ENCODE results near the gene NRTN.
"Not testable (repeated sequence)": the region's sequence is repeated elsewhere in the genome, so short reads cannot be mapped to it uniquely, and the experiment has no call there.

NRTN gene

DNA sequence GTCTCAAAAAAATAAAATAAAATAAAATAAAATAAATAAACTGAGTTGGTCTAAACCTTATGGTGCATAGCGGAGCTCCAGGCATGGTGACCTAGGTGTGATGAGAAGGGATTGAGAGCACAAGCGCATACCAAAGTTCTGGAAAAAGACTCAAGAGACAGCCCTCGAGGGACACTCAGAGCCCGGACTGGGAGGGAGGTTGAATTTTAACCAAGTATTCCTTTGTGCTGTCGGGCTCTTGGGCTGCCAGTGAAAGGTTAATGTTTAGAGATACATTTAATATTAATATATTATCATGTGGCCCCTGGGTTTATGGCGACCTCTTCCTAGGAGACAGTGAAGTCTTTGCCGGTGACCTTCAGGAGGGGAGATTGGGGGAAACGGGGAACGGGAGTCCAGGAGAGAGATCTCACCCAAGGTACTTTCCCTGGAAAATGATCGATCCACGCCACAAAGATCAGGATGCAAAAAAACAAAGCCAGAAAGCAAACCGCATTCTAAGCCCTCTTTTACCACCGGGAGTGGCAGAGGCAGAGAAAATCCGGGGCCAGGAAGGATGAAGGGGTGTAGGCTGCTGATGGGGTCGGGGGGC is 33.0 kb downstream of the NRTN start:
- Histone ChIP-seq H3K27me3 (ENCODE audit: low read depth, low read length) (peaks cover 17% of the 10 kb centered on the region; the same call in 1 of the 2 replicates), H3K9ac (ENCODE audit: low read length) (no peak overlapping the region), H3K4me1 (ENCODE audit: low read length) (no peaks in the 10 kb centered on the region), H2AFZ (ENCODE audit: low read depth, low read length) (no peak overlapping the region), H3K9me3 (ENCODE audit: insufficient read depth, low read length) (no peaks in the 10 kb centered on the region), H3K4me3 (ENCODE audit: low read length) (no peak overlapping the region), H3K36me3 (replicated peaks; ENCODE audit: low read depth, low read length) (no peaks in the 10 kb centered on the region), H3K27ac (ENCODE audit: low read length) (no peak overlapping the region), H4K20me1 (ENCODE audit: insufficient read depth, low read length) (no peaks in the 10 kb centered on the region), H3K4me2 (ENCODE audit: low read length) (no peak overlapping the region), H3K79me2 (ENCODE audit: low read length) (no peaks in the 10 kb centered on the region)
- no peak for TF ChIP-seq EZH2phosphoT487 (IDR thresholded peaks at IDR 0.05; ENCODE audit: low read depth)
- TF ChIP-seq, protein P1, sequence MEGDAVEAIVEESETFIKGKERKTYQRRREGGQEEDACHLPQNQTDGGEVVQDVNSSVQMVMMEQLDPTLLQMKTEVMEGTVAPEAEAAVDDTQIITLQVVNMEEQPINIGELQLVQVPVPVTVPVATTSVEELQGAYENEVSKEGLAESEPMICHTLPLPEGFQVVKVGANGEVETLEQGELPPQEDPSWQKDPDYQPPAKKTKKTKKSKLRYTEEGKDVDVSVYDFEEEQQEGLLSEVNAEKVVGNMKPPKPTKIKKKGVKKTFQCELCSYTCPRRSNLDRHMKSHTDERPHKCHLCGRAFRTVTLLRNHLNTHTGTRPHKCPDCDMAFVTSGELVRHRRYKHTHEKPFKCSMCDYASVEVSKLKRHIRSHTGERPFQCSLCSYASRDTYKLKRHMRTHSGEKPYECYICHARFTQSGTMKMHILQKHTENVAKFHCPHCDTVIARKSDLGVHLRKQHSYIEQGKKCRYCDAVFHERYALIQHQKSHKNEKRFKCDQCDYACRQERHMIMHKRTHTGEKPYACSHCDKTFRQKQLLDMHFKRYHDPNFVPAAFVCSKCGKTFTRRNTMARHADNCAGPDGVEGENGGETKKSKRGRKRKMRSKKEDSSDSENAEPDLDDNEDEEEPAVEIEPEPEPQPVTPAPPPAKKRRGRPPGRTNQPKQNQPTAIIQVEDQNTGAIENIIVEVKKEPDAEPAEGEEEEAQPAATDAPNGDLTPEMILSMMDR (IDR thresholded peaks at IDR 0.05; ENCODE audit: low read depth, low read length): no peak

DNA sequence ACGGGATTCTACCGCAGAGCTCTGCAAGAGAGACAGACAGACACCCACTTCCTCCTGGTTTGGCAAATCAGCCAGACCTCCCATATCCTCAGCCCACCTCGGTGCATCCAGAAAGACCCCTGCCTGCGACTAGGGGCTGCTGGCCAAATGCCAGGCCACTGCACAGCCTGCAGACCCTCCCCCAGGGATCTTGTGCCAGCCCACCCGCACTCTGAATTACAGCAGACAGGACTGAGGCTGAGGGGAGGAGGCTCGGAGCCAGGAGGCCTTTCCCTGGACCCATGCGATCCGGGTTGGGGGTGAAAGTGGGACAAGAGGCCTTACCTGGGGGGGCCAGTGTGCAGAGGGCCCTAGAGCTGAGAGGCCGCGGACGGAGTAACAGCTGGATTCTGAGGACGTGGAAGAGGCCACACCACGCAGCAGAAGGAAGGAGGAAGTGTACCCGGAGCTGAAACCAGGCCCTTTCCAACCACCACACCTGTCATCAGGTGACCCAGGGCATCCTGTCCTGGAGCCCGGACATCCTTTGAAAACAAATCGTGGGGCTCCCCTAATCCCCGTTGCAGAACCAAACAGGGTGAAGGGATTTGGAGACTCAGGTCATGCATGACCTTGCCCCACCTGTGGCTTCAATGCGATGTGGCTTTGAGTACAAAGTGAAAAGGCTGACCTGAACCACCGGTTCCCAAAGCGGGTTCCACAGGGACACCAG is 33.6 kb downstream of the NRTN start:
- no peak overlapping the region for H3K27ac ChIP-seq (ENCODE audit: low read length)
- no peaks in the 10 kb centered on the region for H3K79me2 ChIP-seq (ENCODE audit: low read length)
- H4K20me1 ChIP-seq (ENCODE audit: insufficient read depth, low read length): no peaks in the 10 kb centered on the region
- no peak overlapping the region for H3K4me2 ChIP-seq (ENCODE audit: low read length)
- TF ChIP-seq, protein P1 (IDR thresholded peaks at IDR 0.05; ENCODE audit: low read depth, low read length): no peak
- no peak for TF ChIP-seq EZH2phosphoT487 (IDR thresholded peaks at IDR 0.05; ENCODE audit: low read depth)
- no peak overlapping the region for H3K4me3 ChIP-seq (ENCODE audit: low read length)
- no peak overlapping the region for H3K9ac ChIP-seq (ENCODE audit: low read length)
- H2AFZ ChIP-seq (ENCODE audit: low read depth, low read length): no peak overlapping the region
- no peaks in the 10 kb centered on the region for H3K4me1 ChIP-seq (ENCODE audit: low read length)
- peaks cover 17% of the 10 kb centered on the region; the same call in 1 of the 2 replicates for H3K27me3 ChIP-seq (ENCODE audit: low read depth, low read length)
- no peaks in the 10 kb centered on the region for H3K36me3 ChIP-seq (replicated peaks; ENCODE audit: low read depth, low read length)
- H3K9me3 ChIP-seq (ENCODE audit: insufficient read depth, low read length): no peaks in the 10 kb centered on the region

DNA sequence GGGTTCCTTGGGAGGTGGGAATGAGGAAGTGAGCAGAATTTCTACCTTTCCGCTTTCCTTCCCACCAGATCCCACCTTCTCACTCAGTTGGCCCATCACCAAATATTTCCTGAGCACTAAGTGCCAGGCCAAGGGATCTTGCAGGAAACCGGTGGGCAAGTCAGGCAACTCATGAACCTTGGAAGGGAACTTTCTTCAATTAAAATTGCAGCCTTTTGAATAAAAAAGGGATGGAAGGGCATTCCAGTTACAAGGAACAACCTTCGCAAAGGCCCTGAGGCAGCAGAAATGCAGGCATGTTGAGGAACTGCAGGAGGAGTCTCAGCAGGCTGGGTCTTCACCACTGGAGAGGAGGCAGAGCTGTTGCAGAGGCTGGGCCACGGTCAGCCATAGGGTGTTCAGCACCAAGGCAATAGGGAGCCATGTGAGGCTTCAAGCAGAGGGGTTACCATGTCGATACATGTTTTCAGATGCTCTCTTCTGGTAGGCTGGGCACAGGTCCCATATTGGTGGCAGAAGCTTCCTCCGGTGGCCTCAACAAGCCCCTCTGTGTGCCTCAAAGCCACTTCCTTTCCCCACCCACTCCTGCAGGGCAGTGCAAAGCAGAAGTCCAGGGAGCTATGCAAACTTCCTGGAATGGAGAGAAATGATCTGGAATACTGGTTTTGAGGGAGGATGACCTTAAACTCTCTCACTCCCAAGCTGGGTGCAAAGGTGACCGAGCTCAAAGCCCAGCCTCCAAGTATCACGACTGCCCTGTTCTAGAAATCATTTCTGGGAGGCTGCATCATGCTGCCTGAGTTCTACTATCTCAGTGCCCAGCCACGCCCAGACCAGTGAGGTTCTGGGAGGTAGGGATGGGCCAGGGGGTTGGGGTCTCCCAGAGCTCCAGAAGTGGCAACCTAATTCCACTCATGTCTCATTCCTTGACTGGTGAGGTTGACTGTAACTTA is 34.5 kb downstream of the NRTN start, which contains the start of gene FUT6:
Gene FUT6, minus strand, starts transcription at position 638 of the 953 bp plus-strand sequence. CDS start 7,135 bp downstream, outside the sequence.
- Histone ChIP-seq H2AFZ (ENCODE audit: low read depth, low read length) (no peak within 1 kb of the TSS), H3K9ac (ENCODE audit: low read length) (no peak within 1 kb of the TSS), H3K4me3 (ENCODE audit: low read length) (no peak within 1 kb of the TSS), H3K9me3 (ENCODE audit: insufficient read depth, low read length) (no peaks in the 10 kb centered on the region), H3K27ac (ENCODE audit: low read length) (no peak within 1 kb of the TSS), H3K36me3 (replicated peaks; ENCODE audit: low read depth, low read length) (no peaks in the 10 kb centered on the region), H3K4me1 (ENCODE audit: low read length) (no peaks in the 10 kb centered on the region), H3K79me2 (ENCODE audit: low read length) (no peaks in the 10 kb centered on the region), H4K20me1 (ENCODE audit: insufficient read depth, low read length) (no peaks in the 10 kb centered on the region), H3K4me2 (ENCODE audit: low read length) (no peak within 1 kb of the TSS), H3K27me3 (ENCODE audit: low read depth, low read length) (peaks cover 17% of the 10 kb centered on the region; the same call in 1 of the 2 replicates)
- no peak for TF ChIP-seq EZH2phosphoT487 (IDR thresholded peaks at IDR 0.05; ENCODE audit: low read depth)
- TF ChIP-seq, protein P1 (IDR thresholded peaks at IDR 0.05; ENCODE audit: low read depth, low read length): no peak

DNA sequence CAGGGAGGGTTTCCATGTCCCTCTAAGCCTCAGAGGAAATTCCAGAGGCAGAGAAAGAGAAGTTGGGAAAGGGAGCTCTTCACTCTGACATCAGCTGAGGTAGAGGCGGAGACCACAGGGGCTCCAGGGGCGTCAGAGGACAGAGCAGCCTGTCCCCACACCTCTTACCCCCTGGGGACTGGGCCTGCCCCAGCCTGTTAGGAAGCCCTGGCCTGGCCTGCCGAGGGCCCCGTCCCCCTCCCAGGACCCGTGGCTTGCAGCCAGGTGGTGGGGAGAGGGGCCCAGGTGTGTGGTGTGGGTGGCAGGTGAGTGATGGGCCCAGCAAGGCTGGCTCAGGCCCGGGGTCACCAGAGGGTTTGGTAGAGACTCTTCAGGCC is 36.9 kb downstream of the NRTN start:
- not testable (repeated sequence) for H4K20me1 ChIP-seq (ENCODE audit: insufficient read depth, low read length); H3K4me2 ChIP-seq (ENCODE audit: low read length); H3K36me3 ChIP-seq (replicated peaks; ENCODE audit: low read depth, low read length); H3K27me3 ChIP-seq (ENCODE audit: low read depth, low read length); H3K79me2 ChIP-seq (ENCODE audit: low read length); H3K4me3 ChIP-seq (ENCODE audit: low read length); H2AFZ ChIP-seq (ENCODE audit: low read depth, low read length); H3K9ac ChIP-seq (ENCODE audit: low read length); H3K9me3 ChIP-seq (ENCODE audit: insufficient read depth, low read length); H3K4me1 ChIP-seq (ENCODE audit: low read length); H3K27ac ChIP-seq (ENCODE audit: low read length)

Measured in OCI-LY3 (cell line).